Smooth muscle cell (in vitro differentiated cells): ENCODE data around the gene KCNMA1. TPM values are rescaled to one million over a fixed set of nuclear protein-coding genes. Genes with fewer than 3 reads are reported as not detected.

ENCODE experiments used
- DNase-seq: peaks from one replicate; lab custom pipeline; 2025; ENCODE audit not compliant: unreplicated experiment; lab: John Stamatoyannopoulos, UW
- H2AFZ ChIP-seq: fragments of 200-600 bp; sonication (generic); 2 replicates; pipeline ENCODE4 v1.6.0; 2016; ENCODE audit warnings: antibody characterized with exemption, low read depth, mild to moderate bottlenecking
- H3F3A ChIP-seq: fragments of 200-600 bp; sonication (generic); 2 replicates; pipeline ENCODE4 v1.6.0; 2017; ENCODE audit warnings: antibody characterized with exemption, low read depth
- H3K27ac ChIP-seq: fragments of 200-600 bp; sonication (generic); 2 replicates; pipeline ENCODE4 v1.5.1; 2016; ENCODE audit warnings: low read depth, mild to moderate bottlenecking
- H3K27me3 ChIP-seq: fragments of 200-600 bp; sonication (generic); 2 replicates; pipeline ENCODE4 v1.6.1; 2016; ENCODE audit warnings: low read depth, mild to moderate bottlenecking
- H3K36me3 ChIP-seq: fragments of 200-600 bp; sonication (generic); 2 replicates; pipeline ENCODE4 v1.5.1; 2016; ENCODE audit warnings: low read depth
- H3K4me1 ChIP-seq: fragments of 200-600 bp; sonication (generic); 2 replicates; pipeline ENCODE4 v1.5.1; 2016; ENCODE audit warnings: low read depth
- H3K4me2 ChIP-seq: fragments of 200-600 bp; sonication (generic); 2 replicates; pipeline ENCODE4 v1.6.0; 2016; ENCODE audit warnings: mild to moderate bottlenecking
- H3K4me3 ChIP-seq: fragments of 200-600 bp; sonication (generic); 2 replicates; pipeline ENCODE4 v1.5.1; 2016; ENCODE audit warnings: mild to moderate bottlenecking
- H3K79me2 ChIP-seq: fragments of 200-600 bp; sonication (generic); 2 replicates; pipeline ENCODE4 v1.6.0; 2016; ENCODE audit warnings: low read depth, mild to moderate bottlenecking
- H3K9ac ChIP-seq: fragments of 200-600 bp; sonication (generic); 2 replicates; pipeline ENCODE4 v1.6.0; 2016; ENCODE audit warnings: low read depth
- H3K9me3 ChIP-seq: fragments of 200-600 bp; sonication (generic); replicated peaks from 2 replicates; pipeline ENCODE4 v1.5.1; 2016; ENCODE audit warnings: low read depth
- H4K20me1 ChIP-seq: fragments of 200-600 bp; sonication (generic); 2 replicates; pipeline ENCODE4 v1.6.0; 2016; ENCODE audit warnings: low read depth
- WGBS: methylation state at CpG from one replicate; pipeline ENCODE4 v1.1.7; 2016; ENCODE audit warnings: low lambda C conversion rate; 5-methylcytosine and 5-hydroxymethylcytosine counted together
- polyA plus RNA-seq: library from polyadenylated mRNA; unstranded; fragments of >200 nt; fragmentation: Nextera tagmentation; extraction: Ambion mirVana; gene quantifications from 2 replicates; pipeline ENCODE4 v1.2.1, GENCODE V29; 2016
- total RNA-seq: library from RNA; depleted of rRNA; stranded (reverse); fragments of >200 nt; gene quantifications from 2 replicates; pipeline ENCODE4 v1.2.3, GENCODE V29; 2014
- TF ChIP-seq, protein P1 (sequence below): fragments of 200-600 bp; sonication (generic); IDR thresholded peaks from 2 replicates; pipeline ENCODE4 v1.5.1; 2017; ENCODE audit warnings: borderline replicate concordance, mild to moderate bottlenecking, antibody characterized with exemption; ENCODE audit not compliant: insufficient read depth, poor library complexity, severe bottlenecking

KCNMA1 gene
- total and polyA plus RNA-seq, 2 experiments from 2014 or later: 9.1 to 23.4 TPM

DNA sequence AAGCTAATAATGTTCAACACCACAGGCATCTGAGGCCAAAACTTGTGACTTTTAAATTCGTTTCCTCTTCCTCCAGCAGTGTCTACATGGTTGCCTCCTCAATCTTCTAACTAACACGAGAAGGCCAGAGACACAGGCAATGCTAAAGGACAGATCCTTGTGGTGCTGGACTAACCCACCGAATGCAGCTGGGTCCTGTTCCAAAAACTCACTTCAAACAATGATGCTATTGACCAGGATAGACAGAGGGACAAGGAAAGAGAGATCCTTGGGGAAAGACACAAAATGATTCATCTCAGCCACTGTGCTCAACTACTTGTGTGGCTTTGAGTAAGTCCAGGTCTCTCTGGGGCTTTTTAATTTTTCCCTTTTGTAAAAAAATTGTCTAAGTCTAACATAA, 107.6 kb downstream of the KCNMA1 start:
- H2AFZ ChIP-seq: no peak overlapping the region
- WGBS: 83% methylated on average over 3 of the region's 3 CpGs
- H3K9ac ChIP-seq: no peak overlapping the region
- no peaks in the 10 kb centered on the region for H3K36me3 ChIP-seq
- no peaks in the 10 kb centered on the region for H3F3A ChIP-seq
- H3K4me2 ChIP-seq: no peak overlapping the region
- no peak overlapping the region for H3K27ac ChIP-seq
- H3K9me3 ChIP-seq: no peaks in the 10 kb centered on the region
- no peak overlapping the region for H3K4me3 ChIP-seq
- H3K4me1 ChIP-seq: peaks cover 3% of the 10 kb centered on the region
- no peak for DNase-seq
- no peaks in the 10 kb centered on the region for H3K27me3 ChIP-seq
- H4K20me1 ChIP-seq: no peaks in the 10 kb centered on the region
- H3K79me2 ChIP-seq: no peaks in the 10 kb centered on the region
- TF ChIP-seq, protein P1, sequence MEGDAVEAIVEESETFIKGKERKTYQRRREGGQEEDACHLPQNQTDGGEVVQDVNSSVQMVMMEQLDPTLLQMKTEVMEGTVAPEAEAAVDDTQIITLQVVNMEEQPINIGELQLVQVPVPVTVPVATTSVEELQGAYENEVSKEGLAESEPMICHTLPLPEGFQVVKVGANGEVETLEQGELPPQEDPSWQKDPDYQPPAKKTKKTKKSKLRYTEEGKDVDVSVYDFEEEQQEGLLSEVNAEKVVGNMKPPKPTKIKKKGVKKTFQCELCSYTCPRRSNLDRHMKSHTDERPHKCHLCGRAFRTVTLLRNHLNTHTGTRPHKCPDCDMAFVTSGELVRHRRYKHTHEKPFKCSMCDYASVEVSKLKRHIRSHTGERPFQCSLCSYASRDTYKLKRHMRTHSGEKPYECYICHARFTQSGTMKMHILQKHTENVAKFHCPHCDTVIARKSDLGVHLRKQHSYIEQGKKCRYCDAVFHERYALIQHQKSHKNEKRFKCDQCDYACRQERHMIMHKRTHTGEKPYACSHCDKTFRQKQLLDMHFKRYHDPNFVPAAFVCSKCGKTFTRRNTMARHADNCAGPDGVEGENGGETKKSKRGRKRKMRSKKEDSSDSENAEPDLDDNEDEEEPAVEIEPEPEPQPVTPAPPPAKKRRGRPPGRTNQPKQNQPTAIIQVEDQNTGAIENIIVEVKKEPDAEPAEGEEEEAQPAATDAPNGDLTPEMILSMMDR: no peak

GRCh38 chr10:77529050-77529576, 108.5 kb downstream of the KCNMA1 start:
- Histone ChIP-seq H3K27ac (no peak overlapping the region), H3K4me2 (no peak overlapping the region), H3K27me3 (no peaks in the 10 kb centered on the region), H3K4me1 (peaks cover 3% of the 10 kb centered on the region), H3K4me3 (no peak overlapping the region), H3F3A (no peaks in the 10 kb centered on the region), H2AFZ (no peak overlapping the region), H3K79me2 (no peaks in the 10 kb centered on the region), H4K20me1 (no peaks in the 10 kb centered on the region), H3K9ac (no peak overlapping the region), H3K9me3 (no peaks in the 10 kb centered on the region), H3K36me3 (no peaks in the 10 kb centered on the region)
- WGBS: 94% methylated on average over 3 of the region's 3 CpGs
- DNase-seq: no peak
- TF ChIP-seq, protein P1: no peak

- Histone ChIP-seq H2AFZ (no peak overlapping the region), H4K20me1 (no peaks in the 10 kb centered on the region), H3K27me3 (no peaks in the 10 kb centered on the region), H3K79me2 (no peaks in the 10 kb centered on the region), H3K9ac (no peak overlapping the region), H3K36me3 (no peaks in the 10 kb centered on the region), H3K9me3 (no peaks in the 10 kb centered on the region), H3K4me1 (no peaks in the 10 kb centered on the region), H3K4me3 (no peak overlapping the region), H3K4me2 (no peak overlapping the region), H3K27ac (no peak overlapping the region), H3F3A (no peaks in the 10 kb centered on the region)
- DNase-seq: no peak
- 92% methylated on average over 2 of the region's 2 CpGs for WGBS
- TF ChIP-seq, protein P1: no peak
Measured at GRCh38 chr10:77527839-77528238, 109.8 kb downstream of the KCNMA1 start.
